OCI-LY1 (cell line): ENCODE data around the gene WDR17.

Experiments used
- H2AFZ ChIP-seq: fragments of 200-600 bp; sonication (generic), shearing (Covaris generic); 2 replicates; pipeline ENCODE4 v1.6.0; 2014; ENCODE audit warnings: antibody characterized with exemption, mild to moderate bottlenecking, low read length
- H3F3A ChIP-seq: fragments of 200-600 bp; sonication (generic), shearing (Covaris generic); 2 replicates; pipeline ENCODE4 v1.6.0; 2014; ENCODE audit warnings: mild to moderate bottlenecking, antibody characterized with exemption, low read length, moderate library complexity; ENCODE audit not compliant: insufficient read depth
- H3K27ac ChIP-seq: fragments of 200-600 bp; sonication (generic); 2 replicates; pipeline ENCODE4 v1.5.1; 2014; ENCODE audit warnings: low read length, mixed run types, mild to moderate bottlenecking, low read depth; ENCODE audit not compliant: poor library complexity, severe bottlenecking
- H3K27me3 ChIP-seq: fragments of 200-600 bp; sonication (generic); 2 replicates; pipeline ENCODE4 v1.6.0; 2014; ENCODE audit warnings: antibody characterized with exemption, mild to moderate bottlenecking, low read length, moderate library complexity; ENCODE audit not compliant: insufficient read depth
- H3K36me3 ChIP-seq: fragments of 200-600 bp; sonication (generic); 2 replicates; pipeline ENCODE4 v1.6.1; 2014; ENCODE audit warnings: mild to moderate bottlenecking, antibody characterized with exemption, low read length, moderate library complexity, mixed read lengths; ENCODE audit not compliant: insufficient read depth
- H3K4me1 ChIP-seq: fragments of 200-600 bp; sonication (generic); 2 replicates; pipeline ENCODE4 v1.5.1; 2014; ENCODE audit warnings: mild to moderate bottlenecking, low read length, moderate library complexity; ENCODE audit not compliant: insufficient read depth, severe bottlenecking
- H3K4me2 ChIP-seq: fragments of 200-600 bp; sonication (generic), shearing (Covaris generic); 2 replicates; pipeline ENCODE4 v1.6.1; 2014; ENCODE audit warnings: low read length
- H3K4me3 ChIP-seq: fragments of 200-600 bp; sonication (generic); 2 replicates; pipeline ENCODE4 v1.5.1; 2014; ENCODE audit warnings: low read length, low read depth, mild to moderate bottlenecking, mixed read lengths; ENCODE audit not compliant: poor library complexity, severe bottlenecking
- H3K79me2 ChIP-seq: fragments of 200-600 bp; shearing (Covaris generic); 2 replicates; pipeline ENCODE4 v1.6.1; 2016; ENCODE audit warnings: mixed run types, low read length, mixed read lengths; ENCODE audit not compliant: insufficient read depth
- H3K9ac ChIP-seq: fragments of 200-600 bp; sonication (generic), shearing (Covaris generic); 2 replicates; pipeline ENCODE4 v1.6.1; 2014; ENCODE audit warnings: mild to moderate bottlenecking, low read length, mixed read lengths
- H3K9me2 ChIP-seq: fragments of 200-600 bp; sonication (generic), shearing (Covaris generic); 2 replicates; pipeline ENCODE4 v1.6.1; 2014; ENCODE audit warnings: low read depth, mild to moderate bottlenecking, low read length, mixed read lengths
- H3K9me3 ChIP-seq: fragments of 200-600 bp; shearing (Covaris generic); 2 replicates; pipeline ENCODE4 v1.6.1; 2014; ENCODE audit warnings: low read length, mixed read lengths
- H4K20me1 ChIP-seq: fragments of 200-600 bp; sonication (generic), shearing (Covaris generic); 2 replicates; pipeline ENCODE4 v1.6.0; 2016; ENCODE audit warnings: mild to moderate bottlenecking, low read length; ENCODE audit not compliant: insufficient read depth
- CTCF ChIP-seq: fragments of 200-600 bp; sonication (generic), shearing (Covaris generic); IDR thresholded peaks from 2 replicates; pipeline ENCODE4 v1.5.1; 2017; ENCODE audit warnings: mild to moderate bottlenecking, antibody characterized with exemption, low read length, moderate library complexity, mixed read lengths
- EZH2 ChIP-seq: fragments of 200-600 bp; sonication (generic), shearing (Covaris generic); IDR thresholded peaks from 2 replicates; pipeline ENCODE4 v1.8.0; 2017; ENCODE audit warnings: borderline replicate concordance, mixed run types, mild to moderate bottlenecking, antibody characterized with exemption, low read length, moderate library complexity, mixed read lengths

Gene WDR17

GRCh38 chr4:176102414-176103063 lies 36.9 kb downstream of the WDR17 start:
- no peaks in the 10 kb centered on the region for H3K79me2 ChIP-seq
- no peak overlapping the region for H3K4me3 ChIP-seq
- no peaks in the 10 kb centered on the region for H3K9me3 ChIP-seq
- no peaks in the 10 kb centered on the region for H4K20me1 ChIP-seq
- no peak overlapping the region for H3K4me2 ChIP-seq
- no peak overlapping the region for H2AFZ ChIP-seq
- TF ChIP-seq CTCF (no peak), EZH2 (no peak)
- H3K36me3 ChIP-seq: no peaks in the 10 kb centered on the region
- H3K9me2 ChIP-seq: no peaks in the 10 kb centered on the region
- no peaks in the 10 kb centered on the region for H3K4me1 ChIP-seq
- H3F3A ChIP-seq: no peaks in the 10 kb centered on the region
- no peaks in the 10 kb centered on the region for H3K27me3 ChIP-seq
- H3K27ac ChIP-seq: no peak overlapping the region
- H3K9ac ChIP-seq: no peak overlapping the region

- no peaks in the 10 kb centered on the region for H3K36me3 ChIP-seq
- no peak for TF ChIP-seq EZH2
- no peak for TF ChIP-seq CTCF
- no peak overlapping the region for H2AFZ ChIP-seq
- H4K20me1 ChIP-seq: no peaks in the 10 kb centered on the region
- no peak overlapping the region for H3K4me2 ChIP-seq
- no peak overlapping the region for H3K27ac ChIP-seq
- H3K9ac ChIP-seq: no peak overlapping the region
- no peaks in the 10 kb centered on the region for H3F3A ChIP-seq
- H3K9me2 ChIP-seq: no peaks in the 10 kb centered on the region
- no peaks in the 10 kb centered on the region for H3K79me2 ChIP-seq
- H3K27me3 ChIP-seq: no peaks in the 10 kb centered on the region
- no peak overlapping the region for H3K4me3 ChIP-seq
- no peaks in the 10 kb centered on the region for H3K4me1 ChIP-seq
- no peaks in the 10 kb centered on the region for H3K9me3 ChIP-seq
Measured at GRCh38 chr4:176107695-176108094, 42.1 kb downstream of the WDR17 start.

GRCh38 chr4:176123710-176124407 lies 58.2 kb downstream of the WDR17 start:
- H3K79me2 ChIP-seq: no peaks in the 10 kb centered on the region
- H3K27ac ChIP-seq: no peak overlapping the region
- H3K27me3 ChIP-seq: no peaks in the 10 kb centered on the region
- no peak overlapping the region for H2AFZ ChIP-seq
- H3K9me2 ChIP-seq: no peaks in the 10 kb centered on the region
- TF ChIP-seq CTCF (peak; percentile 63), EZH2 (no peak)
- H3K4me3 ChIP-seq: no peak overlapping the region
- no peak overlapping the region for H3K9ac ChIP-seq
- H4K20me1 ChIP-seq: no peaks in the 10 kb centered on the region
- H3K9me3 ChIP-seq: no peaks in the 10 kb centered on the region
- H3K4me2 ChIP-seq: no peak overlapping the region
- H3K36me3 ChIP-seq: no peaks in the 10 kb centered on the region
- no peaks in the 10 kb centered on the region for H3K4me1 ChIP-seq
- no peaks in the 10 kb centered on the region for H3F3A ChIP-seq
